OCI-LY3 (cell line): ENCODE results near the gene ARHGAP19.

ENCODE experiments used
- H2AFZ ChIP-seq: fragments of 200-600, 300-600 bp; shearing (Covaris generic); 2 replicates; pipeline ENCODE4 v1.6.0; 2014; ENCODE audit warnings: antibody characterized with exemption, low read depth, low read length
- H3K27ac ChIP-seq: fragments of 200-600, 300-600 bp; sonication (generic); 2 replicates; pipeline ENCODE4 v1.5.1; 2014; ENCODE audit warnings: mild to moderate bottlenecking, low read length, moderate library complexity, mixed read lengths
- H3K27me3 ChIP-seq: fragments of 200-600, 300-600 bp; sonication (generic); 2 replicates; pipeline ENCODE4 v1.6.1; 2014; ENCODE audit warnings: low read depth, low read length, mixed read lengths
- H3K36me3 ChIP-seq: fragments of 200-600, 300-600 bp; sonication (generic); replicated peaks from 2 replicates; pipeline ENCODE3; 2014; ENCODE audit warnings: low read depth, low read length, mixed read lengths
- H3K4me1 ChIP-seq: fragments of 300-600, 200-600 bp; sonication (generic); 2 replicates; pipeline ENCODE4 v1.6.1; 2014; ENCODE audit warnings: low read length, mixed read lengths
- H3K4me2 ChIP-seq: fragments of 200-600, 300-600 bp; sonication (generic); 2 replicates; pipeline ENCODE4 v1.6.1; 2014; ENCODE audit warnings: low read length, mixed read lengths
- H3K4me3 ChIP-seq: fragments of 300-600, 200-600 bp; sonication (generic); 2 replicates; pipeline ENCODE4 v1.5.1; 2014; ENCODE audit warnings: antibody characterized with exemption, mild to moderate bottlenecking, low read length, moderate library complexity
- H3K79me2 ChIP-seq: fragments of 300-600, 200-600 bp; shearing (Covaris generic); 2 replicates; pipeline ENCODE4 v1.6.1; 2014; ENCODE audit warnings: mild to moderate bottlenecking, low read length, mixed read lengths
- H3K9ac ChIP-seq: fragments of 300-600, 200-600 bp; shearing (Covaris generic); 2 replicates; pipeline ENCODE4 v1.6.0; 2014; ENCODE audit warnings: mild to moderate bottlenecking, low read length, moderate library complexity
- H3K9me3 ChIP-seq: fragments of 200-600, 300-600 bp; shearing (Covaris generic); 2 replicates; pipeline ENCODE4 v1.6.1; 2014; ENCODE audit warnings: low read length, mixed read lengths; ENCODE audit not compliant: insufficient read depth
- H4K20me1 ChIP-seq: fragments of 200-600, 300-600 bp; sonication (generic); 2 replicates; pipeline ENCODE4 v1.6.1; 2016; ENCODE audit warnings: low read length, mixed read lengths; ENCODE audit not compliant: insufficient read depth
- EZH2phosphoT487 ChIP-seq: fragments of 200-600 bp; shearing (Covaris generic); IDR thresholded peaks from 2 replicates; pipeline ENCODE4 v1.6.1; 2018; ENCODE audit warnings: antibody characterized with exemption, mixed run types, low read depth
- TF ChIP-seq, protein P1 (sequence below): fragments of 200-600, 300-600 bp; sonication (generic); IDR thresholded peaks from 2 replicates; pipeline ENCODE4 v1.5.1; 2014; ENCODE audit warnings: antibody characterized with exemption, low read length, low read depth

Gene ARHGAP19

DNA sequence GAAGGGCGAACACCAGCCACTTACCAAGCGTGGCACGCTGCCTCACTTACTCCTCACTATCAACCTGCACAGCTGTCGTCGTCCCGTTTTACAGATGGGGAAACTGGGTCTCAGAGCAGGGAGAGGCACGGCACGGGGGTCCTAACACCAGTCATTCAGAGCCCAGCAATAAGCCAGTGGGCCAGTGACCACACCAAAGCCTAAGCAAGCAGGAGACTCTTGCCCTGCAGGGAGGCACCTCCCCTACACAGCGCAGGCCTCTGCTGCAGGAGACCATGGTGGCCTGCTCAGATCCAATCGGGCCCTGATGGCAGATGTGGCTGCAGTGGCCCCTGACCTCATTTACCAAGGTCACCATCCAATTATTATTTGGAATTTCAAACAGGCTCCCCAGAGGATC lies 111.5 kb downstream of the ARHGAP19 start:
- Histone ChIP-seq H3K27me3 (peaks cover 5% of the 10 kb centered on the region; the same call in 1 of the 2 replicates), H3K4me2 (no peak overlapping the region), H2AFZ (no peak overlapping the region), H3K36me3 (no peaks in the 10 kb centered on the region), H3K9ac (no peak overlapping the region), H3K4me3 (no peak overlapping the region), H3K4me1 (peaks cover 2% of the 10 kb centered on the region; the same call in 1 of the 2 replicates), H4K20me1 (no peaks in the 10 kb centered on the region), H3K27ac (no peak overlapping the region), H3K9me3 (no peaks in the 10 kb centered on the region), H3K79me2 (no peaks in the 10 kb centered on the region)
- TF ChIP-seq, protein P1, sequence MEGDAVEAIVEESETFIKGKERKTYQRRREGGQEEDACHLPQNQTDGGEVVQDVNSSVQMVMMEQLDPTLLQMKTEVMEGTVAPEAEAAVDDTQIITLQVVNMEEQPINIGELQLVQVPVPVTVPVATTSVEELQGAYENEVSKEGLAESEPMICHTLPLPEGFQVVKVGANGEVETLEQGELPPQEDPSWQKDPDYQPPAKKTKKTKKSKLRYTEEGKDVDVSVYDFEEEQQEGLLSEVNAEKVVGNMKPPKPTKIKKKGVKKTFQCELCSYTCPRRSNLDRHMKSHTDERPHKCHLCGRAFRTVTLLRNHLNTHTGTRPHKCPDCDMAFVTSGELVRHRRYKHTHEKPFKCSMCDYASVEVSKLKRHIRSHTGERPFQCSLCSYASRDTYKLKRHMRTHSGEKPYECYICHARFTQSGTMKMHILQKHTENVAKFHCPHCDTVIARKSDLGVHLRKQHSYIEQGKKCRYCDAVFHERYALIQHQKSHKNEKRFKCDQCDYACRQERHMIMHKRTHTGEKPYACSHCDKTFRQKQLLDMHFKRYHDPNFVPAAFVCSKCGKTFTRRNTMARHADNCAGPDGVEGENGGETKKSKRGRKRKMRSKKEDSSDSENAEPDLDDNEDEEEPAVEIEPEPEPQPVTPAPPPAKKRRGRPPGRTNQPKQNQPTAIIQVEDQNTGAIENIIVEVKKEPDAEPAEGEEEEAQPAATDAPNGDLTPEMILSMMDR, result no peak
- no peak for TF ChIP-seq EZH2phosphoT487

DNA sequence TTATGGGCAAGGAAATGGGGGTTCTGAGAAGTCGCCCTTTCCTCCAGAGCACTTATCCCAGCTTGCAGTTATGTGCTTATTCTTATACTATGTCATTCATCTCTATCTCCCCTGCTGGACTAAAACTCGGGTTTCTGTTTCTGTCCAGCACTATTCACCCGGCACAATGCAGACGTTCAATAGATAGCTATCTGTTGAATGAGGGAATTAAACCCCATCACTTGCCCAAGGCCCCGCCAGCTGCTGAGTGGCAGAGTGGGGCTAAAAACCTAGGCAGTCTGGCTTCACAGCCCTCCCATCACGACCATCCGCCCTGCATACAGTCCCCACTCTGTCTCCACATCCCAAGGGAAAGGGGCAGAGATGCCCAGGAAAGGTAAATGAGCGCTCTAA lies 112.1 kb downstream of the ARHGAP19 start:
- no peaks in the 10 kb centered on the region for H3K9me3 ChIP-seq
- no peak overlapping the region for H2AFZ ChIP-seq
- no peaks in the 10 kb centered on the region for H4K20me1 ChIP-seq
- TF ChIP-seq, protein P1, result no peak
- TF ChIP-seq EZH2phosphoT487, result no peak
- no peaks in the 10 kb centered on the region for H3K36me3 ChIP-seq
- no peak overlapping the region for H3K4me3 ChIP-seq
- peaks cover 6% of the 10 kb centered on the region for H3K4me1 ChIP-seq
- no peak overlapping the region for H3K9ac ChIP-seq
- H3K27me3 ChIP-seq, result peaks cover 5% of the 10 kb centered on the region; the same call in 1 of the 2 replicates
- no peaks in the 10 kb centered on the region for H3K79me2 ChIP-seq
- H3K27ac ChIP-seq, result no peak overlapping the region
- H3K4me2 ChIP-seq, result no peak overlapping the region

DNA sequence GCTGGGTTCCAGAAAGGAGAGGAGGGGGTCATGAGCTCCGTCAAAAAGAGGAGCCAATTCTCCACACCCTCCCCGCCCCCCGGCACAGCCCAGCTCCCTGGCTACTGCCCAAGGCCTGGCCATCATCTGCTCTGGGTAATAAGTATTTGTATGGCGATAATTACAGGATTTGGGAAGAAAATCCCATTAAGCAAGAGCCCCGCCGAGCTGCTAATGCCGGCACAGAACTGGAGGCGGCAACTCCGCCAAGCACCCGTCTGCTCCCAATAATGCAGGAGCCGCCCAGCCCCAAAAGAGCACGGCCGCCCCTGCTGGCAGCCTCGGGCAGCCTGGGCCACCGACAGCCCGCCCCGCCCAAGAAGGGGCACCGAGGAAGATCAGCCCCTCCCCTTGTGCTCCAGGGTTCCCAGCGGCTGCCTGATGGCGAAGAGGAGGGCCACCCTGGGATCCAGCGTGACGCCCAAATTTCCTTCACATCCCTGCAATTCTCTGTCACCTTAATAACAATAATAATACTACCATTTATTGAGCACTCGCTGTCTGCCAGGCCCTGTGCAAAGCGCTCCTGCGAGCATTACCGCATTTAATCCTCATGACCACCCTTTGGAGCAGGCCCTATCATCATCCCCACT lies 112.6 kb downstream of the ARHGAP19 start:
- Histone ChIP-seq H3K4me3 (no peak overlapping the region), H3K36me3 (no peaks in the 10 kb centered on the region), H2AFZ (no peak overlapping the region), H3K4me2 (no peak overlapping the region), H3K27me3 (peaks cover 5% of the 10 kb centered on the region; the same call in 1 of the 2 replicates), H3K9ac (no peak overlapping the region), H3K27ac (no peak overlapping the region), H3K9me3 (no peaks in the 10 kb centered on the region), H4K20me1 (no peaks in the 10 kb centered on the region), H3K4me1 (peaks cover 10% of the 10 kb centered on the region), H3K79me2 (no peaks in the 10 kb centered on the region)
- TF ChIP-seq, protein P1, result no peak
- no peak for TF ChIP-seq EZH2phosphoT487

DNA sequence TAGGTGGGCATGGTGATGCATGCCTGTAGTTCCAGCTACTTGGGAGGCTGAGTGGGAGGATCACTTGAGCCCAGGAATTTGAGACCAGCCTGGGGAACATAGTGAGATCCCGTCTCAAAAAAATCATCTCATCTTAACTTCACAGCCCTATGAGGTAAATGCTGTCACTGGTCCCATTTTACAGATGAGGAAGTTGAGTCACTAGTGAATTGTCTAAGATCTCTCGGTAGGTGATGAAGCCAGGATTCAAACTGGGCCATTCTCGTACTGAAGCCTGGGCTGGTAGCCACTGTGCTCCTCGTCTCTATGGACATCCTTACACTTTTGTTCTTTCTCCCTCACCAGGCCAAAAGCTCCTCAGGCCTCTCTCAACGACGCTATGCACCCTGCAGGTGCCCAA lies 113.1 kb downstream of the ARHGAP19 start:
- Histone ChIP-seq H3K36me3 (no peaks in the 10 kb centered on the region), H3K79me2 (no peaks in the 10 kb centered on the region), H3K27ac (no peak overlapping the region), H2AFZ (no peak overlapping the region), H3K4me2 (no peak overlapping the region), H4K20me1 (no peaks in the 10 kb centered on the region), H3K4me1 (peaks cover 10% of the 10 kb centered on the region), H3K27me3 (peaks cover 5% of the 10 kb centered on the region; the same call in 1 of the 2 replicates), H3K9me3 (no peaks in the 10 kb centered on the region), H3K9ac (no peak overlapping the region), H3K4me3 (no peak overlapping the region)
- TF ChIP-seq, protein P1, result no peak
- TF ChIP-seq EZH2phosphoT487, result no peak
